C4-2B (cell line): ENCODE data around the gene SEC24B.

Experiments
- CTCF ChIP-seq: fragments of 450-650 bp; conservative IDR thresholded peaks from 2 replicates; pipeline ENCODE4 v1.5.1; 2017; ENCODE audit warnings: mild to moderate bottlenecking
- ZFX ChIP-seq: fragments of 450-650 bp; IDR thresholded peaks from 2 replicates; pipeline ENCODE4 v1.6.1; 2017

GRCh38 chr4:109447278-109447677 is 13.7 kb downstream of the SEC24B start:
- TF ChIP-seq CTCF (no peak), ZFX (no peak)
